CD4-positive, alpha-beta T cell treated with Interferon gamma for 1 hour (primary cell): Measurements from ENCODE around the gene JPH3.
"Not testable (repeated sequence)": the region's sequence is repeated elsewhere in the genome, so short reads cannot be mapped to it uniquely, and the experiment has no call there.

Experiments
- DNase-seq: peaks from one replicate; pipeline ENCODE4 v3.0.0-alpha.2; 2020

Gene JPH3

GRCh38 chr16:87575027-87575804 lies 27.1 kb upstream of the JPH3 start:
- no peak for DNase-seq

- DNase-seq, result no peak
Observed at GRCh38 chr16:87576171-87576570, 26.1 kb upstream of the JPH3 start.

GRCh38 chr16:87578142-87578930 lies 24.0 kb upstream of the JPH3 start:
- not testable (repeated sequence) for DNase-seq

- DNase-seq, result no peak
Observed at GRCh38 chr16:87579691-87580090, 22.6 kb upstream of the JPH3 start.

- DNase-seq, result no peak
Observed at GRCh38 chr16:87580855-87581261, 21.4 kb upstream of the JPH3 start.

- DNase-seq, result no peak
Observed at GRCh38 chr16:87581857-87582215, 20.5 kb upstream of the JPH3 start.

GRCh38 chr16:87582216-87582965 lies 19.9 kb upstream of the JPH3 start:
- no peak for DNase-seq

GRCh38 chr16:87582966-87583325 lies 19.4 kb upstream of the JPH3 start:
- DNase-seq, result no peak

- DNase-seq, result no peak
Observed at GRCh38 chr16:87583453-87584131, 18.7 kb upstream of the JPH3 start.

- no peak for DNase-seq
Observed at GRCh38 chr16:87584271-87584670, 18.0 kb upstream of the JPH3 start.

- no peak for DNase-seq
Observed at GRCh38 chr16:87584975-87585374, 17.3 kb upstream of the JPH3 start.

- DNase-seq, result no peak
Observed at GRCh38 chr16:87585442-87586200, 16.7 kb upstream of the JPH3 start.

- DNase-seq, result no peak
Observed at GRCh38 chr16:87586201-87586782, 16.0 kb upstream of the JPH3 start.

GRCh38 chr16:87587636-87588035 lies 14.7 kb upstream of the JPH3 start:
- no peak for DNase-seq

GRCh38 chr16:87592018-87592712 lies 10.1 kb upstream of the JPH3 start:
- no peak for DNase-seq

GRCh38 chr16:87593710-87594258 lies 8.5 kb upstream of the JPH3 start:
- DNase-seq, result no peak

- no peak for DNase-seq
Observed at GRCh38 chr16:87595712-87596111, 6.6 kb upstream of the JPH3 start.

GRCh38 chr16:87597324-87597830 lies 4.9 kb upstream of the JPH3 start:
- no peak for DNase-seq

- DNase-seq, result no peak
Observed at GRCh38 chr16:87598431-87598830, 3.9 kb upstream of the JPH3 start.

GRCh38 chr16:87600246-87600645 lies 2.1 kb upstream of the JPH3 start:
- no peak for DNase-seq
